ENCODE measurements around the gene DNMT3L. TPM values are rescaled to one million over a fixed set of nuclear protein-coding genes. Genes with fewer than 3 reads are reported as not detected.

Gene DNMT3L
- total and polyA plus RNA-seq, 2 experiments from 2014 or later: 0.33 TPM; not detected in 1

- Histone ChIP-seq H3K9me3 (ENCODE audit: low read depth) (no peaks in the 10 kb centered on the region), H2AFZ (no peak overlapping the region), H3K27ac (no peak overlapping the region), H3K4me2 (no peak overlapping the region), H3K4me1 (ENCODE audit: insufficient read depth) (no peaks in the 10 kb centered on the region), H3K4me3 (no peak overlapping the region), H3K79me2 (no peaks in the 10 kb centered on the region), H3K36me3 (replicated peaks; ENCODE audit: insufficient read depth, low read depth) (no peaks in the 10 kb centered on the region), H3K27me3 (no peaks in the 10 kb centered on the region), H3K9me2 (replicated peaks; ENCODE audit: insufficient read depth) (no peaks in the 10 kb centered on the region), H4K20me1 (ENCODE audit: insufficient read depth, poor library complexity, severe bottlenecking) (no peaks in the 10 kb centered on the region)
- WGBS (ENCODE audit: low lambda C conversion rate, missing lambda C conversion rate): 84% methylated on average over 19 of the region's 19 CpGs
- no peak for DNase-seq (ENCODE audit: low spot score)
- TF ChIP-seq EZH2 (IDR thresholded peaks at IDR 0.05; ENCODE audit: borderline replicate concordance) (no peak), EZH2phosphoT487 (IDR thresholded peaks at IDR 0.05; ENCODE audit: low read depth, severe bottlenecking, unreplicated experiment) (no peak)
- TF ChIP-seq, protein P1, sequence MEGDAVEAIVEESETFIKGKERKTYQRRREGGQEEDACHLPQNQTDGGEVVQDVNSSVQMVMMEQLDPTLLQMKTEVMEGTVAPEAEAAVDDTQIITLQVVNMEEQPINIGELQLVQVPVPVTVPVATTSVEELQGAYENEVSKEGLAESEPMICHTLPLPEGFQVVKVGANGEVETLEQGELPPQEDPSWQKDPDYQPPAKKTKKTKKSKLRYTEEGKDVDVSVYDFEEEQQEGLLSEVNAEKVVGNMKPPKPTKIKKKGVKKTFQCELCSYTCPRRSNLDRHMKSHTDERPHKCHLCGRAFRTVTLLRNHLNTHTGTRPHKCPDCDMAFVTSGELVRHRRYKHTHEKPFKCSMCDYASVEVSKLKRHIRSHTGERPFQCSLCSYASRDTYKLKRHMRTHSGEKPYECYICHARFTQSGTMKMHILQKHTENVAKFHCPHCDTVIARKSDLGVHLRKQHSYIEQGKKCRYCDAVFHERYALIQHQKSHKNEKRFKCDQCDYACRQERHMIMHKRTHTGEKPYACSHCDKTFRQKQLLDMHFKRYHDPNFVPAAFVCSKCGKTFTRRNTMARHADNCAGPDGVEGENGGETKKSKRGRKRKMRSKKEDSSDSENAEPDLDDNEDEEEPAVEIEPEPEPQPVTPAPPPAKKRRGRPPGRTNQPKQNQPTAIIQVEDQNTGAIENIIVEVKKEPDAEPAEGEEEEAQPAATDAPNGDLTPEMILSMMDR (IDR thresholded peaks at IDR 0.05; ENCODE audit: poor library complexity): no peak
These were observed 686 bp downstream of the DNMT3L start for GRCh38 chr21:44260791-44261631.

- no peaks in the 10 kb centered on the region for H3K4me1 ChIP-seq (ENCODE audit: insufficient read depth)
- H3K4me2 ChIP-seq: no peak overlapping the region
- H3K27ac ChIP-seq: no peak overlapping the region
- H3K27me3 ChIP-seq: no peaks in the 10 kb centered on the region
- no peak overlapping the region for H3K4me3 ChIP-seq
- H3K9me3 ChIP-seq (ENCODE audit: low read depth): no peaks in the 10 kb centered on the region
- 71% methylated on average over 4 of the region's 4 CpGs for WGBS (ENCODE audit: low lambda C conversion rate, missing lambda C conversion rate)
- H3K79me2 ChIP-seq: no peaks in the 10 kb centered on the region
- TF ChIP-seq EZH2phosphoT487 (IDR thresholded peaks at IDR 0.05; ENCODE audit: low read depth, severe bottlenecking, unreplicated experiment) (no peak), EZH2 (IDR thresholded peaks at IDR 0.05; ENCODE audit: borderline replicate concordance) (no peak)
- TF ChIP-seq, protein P1 (IDR thresholded peaks at IDR 0.05; ENCODE audit: poor library complexity): no peak
- H3K9me2 ChIP-seq (replicated peaks; ENCODE audit: insufficient read depth): no peaks in the 10 kb centered on the region
- no peaks in the 10 kb centered on the region for H3K36me3 ChIP-seq (replicated peaks; ENCODE audit: insufficient read depth, low read depth)
- DNase-seq (ENCODE audit: low spot score): no peak
- H2AFZ ChIP-seq: no peak overlapping the region
- no peaks in the 10 kb centered on the region for H4K20me1 ChIP-seq (ENCODE audit: insufficient read depth, poor library complexity, severe bottlenecking)
These were observed 1.6 kb downstream of the DNMT3L start for GRCh38 chr21:44260066-44260465.

DNA sequence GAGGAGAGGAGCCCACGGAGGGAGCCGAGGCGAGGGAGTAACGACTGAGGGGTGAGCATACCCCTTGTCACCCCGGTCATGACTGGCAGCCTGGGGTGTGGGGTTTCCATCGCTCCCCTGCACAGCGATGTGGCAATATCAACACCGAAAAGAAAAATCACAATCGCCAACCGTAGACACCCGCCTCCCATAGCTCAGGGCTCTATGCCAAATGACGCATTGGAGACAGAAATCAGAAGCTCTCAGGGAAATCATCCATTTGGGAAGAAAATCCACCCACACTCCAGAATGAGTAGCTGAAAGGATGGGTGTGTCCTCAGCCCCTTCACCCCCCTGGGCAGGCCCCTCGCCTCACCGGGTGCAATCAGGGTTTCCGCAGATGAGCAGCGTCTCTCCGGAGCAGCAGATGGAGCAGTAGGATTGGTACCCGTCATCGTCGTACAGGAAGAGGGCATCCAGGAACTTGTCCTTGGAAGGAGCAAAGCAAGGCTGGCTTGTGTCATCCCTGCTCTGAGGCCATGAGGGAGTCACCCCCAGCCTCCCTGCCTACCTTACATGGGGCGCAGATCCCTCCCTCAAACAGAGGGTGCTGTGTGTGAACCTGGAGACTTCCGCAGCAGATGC is 2.5 kb downstream of the DNMT3L start:
- no peak for TF ChIP-seq EZH2 (IDR thresholded peaks at IDR 0.05; ENCODE audit: borderline replicate concordance)
- TF ChIP-seq, protein P1 (IDR thresholded peaks at IDR 0.05; ENCODE audit: poor library complexity): no peak
- TF ChIP-seq EZH2phosphoT487 (IDR thresholded peaks at IDR 0.05; ENCODE audit: low read depth, severe bottlenecking, unreplicated experiment): no peak
- no peak overlapping the region for H3K4me2 ChIP-seq
- WGBS (ENCODE audit: low lambda C conversion rate, missing lambda C conversion rate): 91% methylated on average over 22 of the region's 22 CpGs
- H3K4me3 ChIP-seq: no peak overlapping the region
- H3K36me3 ChIP-seq (replicated peaks; ENCODE audit: insufficient read depth, low read depth): no peaks in the 10 kb centered on the region
- H2AFZ ChIP-seq: no peak overlapping the region
- no peaks in the 10 kb centered on the region for H4K20me1 ChIP-seq (ENCODE audit: insufficient read depth, poor library complexity, severe bottlenecking)
- DNase-seq (ENCODE audit: low spot score): no peak
- no peaks in the 10 kb centered on the region for H3K4me1 ChIP-seq (ENCODE audit: insufficient read depth)
- no peak overlapping the region for H3K27ac ChIP-seq
- no peaks in the 10 kb centered on the region for H3K9me2 ChIP-seq (replicated peaks; ENCODE audit: insufficient read depth)
- H3K9me3 ChIP-seq (ENCODE audit: low read depth): no peaks in the 10 kb centered on the region
- H3K79me2 ChIP-seq: no peaks in the 10 kb centered on the region
- no peaks in the 10 kb centered on the region for H3K27me3 ChIP-seq
